Measurements from ENCODE around the gene ZMIZ2. TPM values are rescaled to one million over a fixed set of nuclear protein-coding genes. Genes with fewer than 3 reads are reported as not detected.
A peak's percentile ranks its signal among the peaks of the same experiment; 100 is the strongest.
"Not testable (repeated sequence)": the region's sequence is repeated elsewhere in the genome, so short reads cannot be mapped to it uniquely, and the experiment has no call there.

Gene ZMIZ2
- polyA plus RNA-seq, 3 donors: 1.9 to 72.8 (median 3.3) TPM

GRCh38 chr7:44802418-44803025, 53.9 kb downstream of the ZMIZ2 start:
- Mint-ChIP-seq H3K27me3 (ENCODE audit: low read depth in 3 of 3) (no peaks in the 10 kb centered on the region), H3K36me3 (peaks cover 46 to 59% of the 10 kb centered on the region in 2 donors), H3K9me3 (peaks cover 0 to 2% (median 0%) of the 10 kb centered on the region in 7 donors), H3K4me3 (no peak overlapping the region), H3K27ac (peak overlapping the region in 2 of 7 donors; percentile 3 to 46), H3K4me1 (peaks cover 17% of the 10 kb centered on the region)
- H3K79me2 ChIP-seq (ENCODE audit: insufficient read depth, low read length): peaks cover 32% of the 10 kb centered on the region
- peaks cover 51 to 54% of the 10 kb centered on the region in 2 donors for H3K36me3 ChIP-seq (replicated peaks in 1 of 2; ENCODE audit: control insufficient read depth in 1 of 2, insufficient read depth in 2 of 2, low read length in 2 of 2)
- peaks cover 41% of the 10 kb centered on the region for H4K20me1 ChIP-seq (ENCODE audit: insufficient read depth, low read length)
- H3K4me3 ChIP-seq (replicated peaks in 1 of 3; ENCODE audit: low read depth in 2 of 3, low read length in 3 of 3): no peak overlapping the region
- H3K27ac ChIP-seq (ENCODE audit: low read depth in 1 of 2, low read length in 2 of 2): peak overlapping the region in 1 of 2 donors; percentile 36
- H3K9me3 ChIP-seq (replicated peaks in 1 of 2; ENCODE audit: control insufficient read depth in 1 of 2, insufficient read depth in 1 of 2, low read length in 2 of 2): no peaks in the 10 kb centered on the region
- intact Hi-C loops (cut with micrococcal nuclease): no loop called here
- no peak for DNase-seq
- no CpG with 5 or more reads among the region's 5 CpGs for WGBS (ENCODE audit: insufficient coverage)
- no peaks in the 10 kb centered on the region for H3K27me3 ChIP-seq (ENCODE audit: control insufficient read depth in 2 of 2, insufficient read depth in 2 of 2, low read length in 2 of 2)
- no peak overlapping the region for H2AFZ ChIP-seq (ENCODE audit: insufficient read depth, low read depth, low read length, poor library complexity, severe bottlenecking)
- no peak overlapping the region for H3K4me2 ChIP-seq (replicated peaks; ENCODE audit: extremely low read depth, low read length, poor library complexity, severe bottlenecking)
- no peak overlapping the region for H3K9ac ChIP-seq (ENCODE audit: insufficient read depth, low read length, poor library complexity, severe bottlenecking)
- H3K4me1 ChIP-seq (ENCODE audit: control insufficient read depth in 1 of 2, insufficient read depth in 2 of 2, low read length in 2 of 2): peaks cover 15 to 16% of the 10 kb centered on the region in 2 donors
- no peak for TF ChIP-seq CTCF (IDR thresholded peaks at IDR 0.05)

GRCh38 chr7:44803828-44804519, 55.3 kb downstream of the ZMIZ2 start:
- H3K27me3 Mint-ChIP-seq (ENCODE audit: low read depth in 3 of 3); H3K9ac ChIP-seq (ENCODE audit: insufficient read depth, low read length, poor library complexity, severe bottlenecking); H3K9me3 Mint-ChIP-seq; H3K9me3 ChIP-seq (replicated peaks in 1 of 2; ENCODE audit: control insufficient read depth in 1 of 2, insufficient read depth in 1 of 2, low read length in 2 of 2); H3K4me3 ChIP-seq (replicated peaks in 1 of 3; ENCODE audit: low read depth in 2 of 3, low read length in 3 of 3); H3K4me2 ChIP-seq (replicated peaks; ENCODE audit: extremely low read depth, low read length, poor library complexity, severe bottlenecking); H3K4me1 Mint-ChIP-seq; H3K27me3 ChIP-seq (ENCODE audit: control insufficient read depth in 2 of 2, insufficient read depth in 2 of 2, low read length in 2 of 2); H3K4me1 ChIP-seq (ENCODE audit: control insufficient read depth in 1 of 2, insufficient read depth in 2 of 2, low read length in 2 of 2); intact Hi-C loops (cut with micrococcal nuclease); H3K4me3 Mint-ChIP-seq; DNase-seq; H3K27ac ChIP-seq (ENCODE audit: low read depth in 1 of 2, low read length in 2 of 2); H2AFZ ChIP-seq (ENCODE audit: insufficient read depth, low read depth, low read length, poor library complexity, severe bottlenecking): not testable (repeated sequence)
- Mint-ChIP-seq H3K36me3 (peaks cover 43 to 59% of the 10 kb centered on the region in 2 donors), H3K27ac (peak overlapping the region in 4 of 7 donors; percentile 35 to 84 (median 68))
- Histone ChIP-seq H4K20me1 (ENCODE audit: insufficient read depth, low read length) (peaks cover 28% of the 10 kb centered on the region), H3K79me2 (ENCODE audit: insufficient read depth, low read length) (peaks cover 18% of the 10 kb centered on the region), H3K36me3 (replicated peaks in 1 of 2; ENCODE audit: control insufficient read depth in 1 of 2, insufficient read depth in 2 of 2, low read length in 2 of 2) (peaks cover 49 to 51% of the 10 kb centered on the region in 2 donors)
- WGBS (ENCODE audit: insufficient coverage): 100% methylated on average over 8 of the region's 10 CpGs
